Upper lobe of left lung (tissue), 4 donors: ENCODE results near the gene EPHB3.

Experiments
- CTCF ChIP-seq, 6 experiments: fragments of 450-650 bp in 4 of 6; fragments of 200-600 bp in 2 of 6; sonication (generic) in 2 of 6; IDR thresholded peaks; one replicate each; pipeline ENCODE4 v1.5.1; 2016 to 2019; ENCODE audit warnings: antibody characterized with exemption in 6 of 6
- POLR2A ChIP-seq, 4 donors: fragments of 450-650 bp; IDR thresholded peaks; one replicate each; pipeline ENCODE4 v1.5.1; 2016 to 2017; ENCODE audit warnings: antibody characterized with exemption in 4 of 4, mild to moderate bottlenecking in 2 of 4
- POLR2AphosphoS5 ChIP-seq, 2 donors: sonication (generic); formaldehyde crosslinking; IDR thresholded peaks; one replicate each; pipeline ENCODE4 v1.5.1; 2017; ENCODE audit warnings: antibody characterized with exemption in 2 of 2

- TF ChIP-seq POLR2A (IDR thresholded peaks at IDR 0.05) (no peak), CTCF (IDR thresholded peaks at IDR 0.05) (no peak), POLR2AphosphoS5 (IDR thresholded peaks at IDR 0.05) (no peak)
Measured at GRCh38 chr3:184512621-184513020, 49.0 kb upstream of the EPHB3 start.
